NK-92 (cell line): ENCODE data around the gene ARHGAP8.

Experiments
- DNase-seq: peaks from one replicate; lab custom pipeline; 2025; ENCODE audit not compliant: unreplicated experiment; lab: John Stamatoyannopoulos, UW

ARHGAP8 gene

DNA sequence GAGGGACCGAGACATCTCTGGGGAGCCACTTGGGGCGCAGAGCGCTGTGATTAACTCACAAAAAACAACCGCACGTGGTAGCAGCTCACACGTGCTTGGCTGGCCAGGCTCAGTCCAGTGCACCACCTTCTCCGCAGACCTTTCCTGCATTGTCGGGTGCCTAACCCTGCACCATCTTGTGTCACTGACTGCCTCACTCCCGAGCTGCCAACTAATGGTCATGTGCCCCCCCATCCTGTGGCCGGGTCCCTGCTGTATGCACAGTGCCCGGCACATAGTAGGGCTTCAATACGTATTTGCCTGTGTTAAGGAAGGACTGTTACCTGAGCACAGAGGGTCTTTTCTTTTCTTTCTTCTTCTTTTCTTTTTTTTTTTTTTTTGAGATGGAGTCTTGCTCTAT lies 71.9 kb downstream of the ARHGAP8 start:
- no peak for DNase-seq

DNA sequence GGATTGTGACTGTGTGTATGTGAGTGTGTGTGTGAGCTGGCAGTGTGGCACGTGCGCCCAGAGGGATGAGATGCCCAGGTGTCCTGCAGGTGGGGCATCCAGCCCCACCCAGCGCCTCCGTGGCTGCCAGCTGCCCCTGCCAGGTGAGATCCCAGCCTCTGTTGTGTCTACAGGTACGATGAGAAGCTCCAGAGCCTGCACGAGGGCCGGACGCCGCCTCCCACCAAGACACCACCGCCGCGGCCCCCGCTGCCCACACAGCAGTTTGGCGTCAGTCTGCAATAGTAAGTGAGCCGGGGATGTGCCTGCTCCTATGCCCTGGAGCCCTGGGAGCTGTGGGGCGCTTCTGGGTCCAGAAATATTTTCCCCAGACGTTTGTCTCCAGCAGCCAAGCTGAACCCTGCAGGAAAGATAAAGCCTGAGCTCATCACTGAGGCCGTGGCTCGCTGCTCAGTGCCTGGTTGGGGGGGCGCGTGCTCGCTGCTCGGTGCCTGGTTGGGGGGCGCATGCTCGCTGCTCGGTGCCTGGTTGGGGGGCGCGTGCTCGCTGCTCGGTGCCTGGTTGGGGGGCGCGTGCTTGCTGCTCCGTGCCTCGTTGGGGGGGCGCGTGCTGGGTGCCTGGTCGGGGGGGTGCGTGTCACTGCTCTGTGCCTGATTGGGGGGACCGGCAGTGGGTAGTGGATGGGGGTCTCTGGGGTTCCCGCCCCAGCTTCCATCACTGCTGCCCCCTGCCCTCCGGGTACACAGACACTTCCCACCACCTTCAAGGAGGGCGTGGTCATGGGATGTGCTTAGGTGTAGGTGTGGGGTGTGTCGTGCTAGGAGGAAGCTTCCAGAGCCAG lies 73.2 kb downstream of the ARHGAP8 start:
- DNase-seq = no peak

DNA sequence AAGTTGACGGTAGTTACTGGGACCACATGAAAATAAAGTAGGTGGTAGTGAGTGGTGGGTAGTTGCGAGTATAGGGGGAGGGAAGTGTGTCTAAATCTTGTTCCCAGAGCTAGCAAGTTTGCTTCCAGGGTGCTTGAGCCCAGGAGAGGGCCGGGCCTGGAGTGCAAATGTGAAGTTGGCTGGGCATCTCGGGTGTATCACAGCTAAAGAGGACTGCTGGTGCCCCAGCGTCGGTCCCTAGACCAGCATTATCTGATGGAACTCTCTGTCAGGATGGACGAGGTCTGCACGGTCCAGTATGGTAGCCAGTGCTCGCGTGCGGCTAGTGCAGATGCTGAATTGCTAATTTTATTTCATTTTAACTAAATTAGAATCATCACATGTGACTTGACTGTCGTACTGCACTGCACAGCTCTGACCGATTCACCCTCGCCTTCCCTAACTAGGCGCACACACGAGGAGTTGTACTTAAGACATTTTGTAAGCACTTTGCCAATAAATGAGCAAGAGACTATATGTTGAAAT lies 75.4 kb downstream of the ARHGAP8 start:
- no peak for DNase-seq

DNA sequence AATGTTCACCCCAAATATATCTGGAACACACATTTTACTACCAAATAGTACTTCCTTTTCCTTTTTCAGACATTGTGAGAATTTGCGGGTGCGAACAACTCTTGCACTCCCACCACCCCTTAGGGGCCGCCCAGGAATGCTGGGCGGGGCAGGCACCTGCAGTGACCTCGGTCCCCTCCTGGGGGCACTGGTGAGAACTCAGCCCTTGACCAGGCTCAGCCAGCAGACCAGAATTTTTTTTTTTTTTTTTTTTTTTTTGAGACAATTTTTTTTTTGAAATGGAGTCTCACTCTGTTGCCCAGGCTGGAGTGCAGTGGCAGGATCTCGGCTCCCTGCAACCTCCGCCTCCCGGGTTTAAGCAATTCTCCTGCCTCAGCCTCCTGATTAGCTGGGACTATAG lies 75.8 kb downstream of the ARHGAP8 start:
- no peak for DNase-seq

DNA sequence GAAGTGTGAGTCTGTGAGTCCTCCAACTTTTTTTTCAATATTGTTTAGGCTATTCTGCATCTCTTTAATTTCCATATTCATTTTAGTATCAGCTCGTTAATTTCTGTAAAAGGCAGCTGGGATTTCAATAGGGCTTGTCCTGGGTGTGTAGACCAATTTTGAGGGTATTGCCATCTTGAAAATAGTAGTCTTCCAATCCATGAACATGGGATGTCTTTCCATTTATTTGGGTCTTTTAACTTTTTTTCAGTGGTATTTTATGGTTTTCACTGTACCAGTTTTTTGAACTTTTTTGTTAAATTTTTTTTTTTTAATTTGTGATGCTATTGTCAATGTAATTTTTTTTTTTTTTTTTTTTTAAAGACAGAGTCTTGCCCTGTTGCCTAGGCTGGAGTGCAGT lies 79.5 kb downstream of the ARHGAP8 start:
- DNase-seq = no peak

DNA sequence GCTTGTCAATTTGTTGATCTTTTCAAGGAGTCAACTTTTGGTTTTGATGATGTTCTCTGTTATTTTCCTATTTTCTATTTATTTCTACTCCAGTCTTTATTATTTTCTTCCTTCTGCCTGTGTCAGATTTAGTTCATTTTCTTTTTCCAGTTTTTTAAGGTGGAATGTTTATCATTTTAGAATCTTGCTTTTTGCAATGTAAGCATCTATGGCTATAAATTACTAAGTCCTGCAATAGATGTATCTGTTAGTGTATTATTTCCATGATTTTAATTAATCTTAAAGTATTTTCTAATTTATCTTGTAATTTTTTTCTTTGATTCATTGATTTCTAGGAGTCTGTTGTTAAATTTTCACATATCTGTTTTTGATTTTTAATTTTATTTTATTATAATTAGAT lies 81.7 kb downstream of the ARHGAP8 start:
- no peak for DNase-seq

DNA sequence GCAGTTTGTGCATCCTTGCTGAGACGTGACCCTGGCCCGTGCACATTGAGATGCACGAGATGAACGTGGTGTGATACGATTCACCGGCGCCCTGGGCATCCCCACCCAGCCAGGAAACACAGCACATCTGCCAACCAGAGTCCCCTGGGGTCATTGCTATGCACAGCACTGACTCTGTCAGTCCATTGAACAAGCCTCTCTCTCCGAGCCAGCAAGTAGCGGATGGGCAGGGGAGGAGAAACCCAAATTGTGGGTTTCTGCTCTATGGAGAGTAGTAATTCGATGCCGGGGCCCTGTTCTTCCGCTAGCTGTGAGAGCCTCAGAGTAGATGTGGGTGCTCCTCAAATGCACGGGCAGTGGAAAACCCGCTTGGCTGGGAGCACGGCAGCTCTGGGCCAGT lies 85.1 kb downstream of the ARHGAP8 start:
- no peak for DNase-seq

DNA sequence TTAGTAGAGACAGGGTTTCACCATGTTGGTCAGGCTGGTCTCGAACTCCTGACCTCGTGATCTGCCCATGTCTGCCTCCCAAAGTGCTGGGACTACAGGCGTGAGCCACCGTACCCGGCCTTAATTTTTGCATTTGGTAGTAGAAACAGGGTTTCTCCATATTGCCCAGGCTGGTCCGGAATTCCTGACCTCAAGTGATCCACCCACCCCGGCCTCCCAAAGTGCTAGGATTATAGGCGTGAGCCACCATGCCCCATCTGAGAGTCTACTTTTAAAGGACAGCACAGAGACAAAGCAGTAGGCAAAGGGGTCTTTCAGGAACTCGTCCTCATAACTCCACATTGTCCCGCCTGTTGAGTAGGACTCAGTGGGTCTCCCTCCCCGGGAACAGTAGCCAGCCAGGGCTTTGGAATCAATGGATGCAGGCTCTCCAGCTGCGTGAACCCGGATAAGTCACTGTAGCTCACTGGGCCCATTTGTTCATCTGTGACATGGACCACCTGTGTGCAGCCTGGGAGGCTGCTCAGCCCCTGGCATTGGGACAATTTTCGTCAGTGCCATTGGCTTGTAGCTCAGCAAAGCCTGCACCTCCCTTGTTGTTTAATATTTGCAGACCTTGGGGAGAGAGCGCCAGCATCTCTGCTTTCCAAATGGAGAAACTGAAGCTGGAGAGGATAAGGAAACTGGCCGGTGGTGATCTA lies 86.1 kb downstream of the ARHGAP8 start:
- DNase-seq = no peak

DNA sequence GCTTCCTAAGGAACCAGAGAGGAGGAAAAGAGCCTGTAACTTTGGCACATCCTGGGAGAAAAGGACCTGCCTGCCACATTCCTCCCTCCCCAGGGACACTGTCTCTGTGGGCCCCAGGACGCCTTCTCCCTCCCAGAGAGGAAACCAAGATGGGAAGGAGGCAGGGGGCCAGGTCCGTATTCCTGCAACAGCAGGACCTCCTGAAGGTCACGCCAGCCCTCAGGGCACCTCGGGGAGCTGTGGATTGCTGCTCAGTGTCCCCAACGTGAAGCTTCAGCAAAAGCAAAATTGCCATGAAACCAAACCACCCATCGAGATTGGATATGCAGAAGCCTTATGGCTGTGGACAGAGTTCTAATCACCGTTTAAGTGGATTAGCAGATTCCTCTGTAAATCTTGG lies 86.7 kb downstream of the ARHGAP8 start:
- no peak for DNase-seq

DNA sequence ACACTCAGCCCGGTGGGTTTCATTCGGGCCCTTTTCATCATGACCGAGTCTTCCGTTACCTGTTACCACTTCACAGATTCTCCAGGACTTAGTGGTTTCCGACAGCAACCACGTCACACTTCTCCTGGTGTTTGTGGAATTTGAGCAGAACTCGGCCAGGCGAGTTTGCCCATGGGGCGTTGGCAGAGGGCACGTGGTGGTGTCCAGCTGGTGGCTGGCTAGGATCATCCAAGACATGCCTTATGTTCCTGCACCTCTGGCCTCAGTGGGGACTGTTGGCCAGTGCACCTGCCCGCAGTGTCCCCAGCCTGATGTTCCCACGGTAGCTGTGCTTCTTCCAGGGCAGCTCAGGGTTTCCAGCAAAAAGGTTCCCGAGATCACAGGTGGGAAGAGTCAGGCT lies 87.3 kb downstream of the ARHGAP8 start:
- no peak for DNase-seq

DNA sequence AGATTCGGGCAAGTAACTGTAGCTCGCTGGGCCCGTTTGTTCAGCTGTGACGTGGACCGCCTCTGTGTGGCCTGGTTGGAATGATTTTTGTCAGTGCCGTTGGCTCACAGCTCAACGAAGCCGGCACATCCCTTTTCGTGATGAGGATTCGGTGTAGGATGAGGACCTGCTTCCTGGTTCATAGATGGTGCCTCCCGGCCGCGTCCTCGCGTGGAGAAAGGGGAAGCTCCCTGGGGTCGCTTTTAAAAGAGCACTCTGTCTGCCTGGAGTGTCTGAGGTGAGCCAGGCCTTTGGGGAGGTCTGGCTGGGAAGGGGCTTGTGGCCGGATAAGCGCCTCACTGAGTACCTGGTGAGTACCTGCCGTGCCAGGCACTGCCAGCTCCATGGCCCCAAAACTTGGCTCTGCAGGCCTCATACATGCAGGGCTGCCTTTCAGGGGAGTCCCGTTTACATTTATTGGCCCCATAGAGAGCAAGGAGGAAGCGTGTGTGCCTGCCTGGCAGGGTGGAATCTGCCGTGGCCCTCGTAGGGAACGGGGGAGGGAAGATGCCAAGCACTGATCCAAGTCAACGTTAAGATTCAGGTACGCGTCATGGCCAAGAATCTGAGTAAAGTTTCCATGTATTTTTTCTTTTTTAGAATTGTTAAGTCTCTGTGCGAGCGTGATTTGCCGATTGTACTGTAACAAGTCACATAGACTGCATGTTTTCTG lies 88.4 kb downstream of the ARHGAP8 start:
- no peak for DNase-seq

DNA sequence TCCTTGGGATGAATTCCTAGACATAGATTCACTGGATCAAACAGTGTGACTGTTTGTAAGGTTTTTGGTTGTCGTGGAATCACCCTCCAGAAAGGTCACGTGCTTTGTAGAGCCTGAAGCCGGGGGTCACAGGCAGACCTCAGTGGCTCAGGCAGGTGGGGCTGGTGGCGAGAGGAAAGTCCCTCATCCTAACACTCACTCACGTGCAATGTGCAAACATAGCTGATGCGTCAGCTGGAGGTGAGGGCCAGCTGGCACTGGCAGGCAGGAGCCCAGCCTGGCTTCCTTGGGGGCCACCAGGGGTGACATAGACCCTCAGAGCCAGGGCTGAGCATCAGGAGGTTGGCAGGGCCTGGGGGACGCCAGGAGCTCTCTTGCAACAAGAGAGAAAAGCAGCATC lies 90.0 kb downstream of the ARHGAP8 start:
- DNase-seq = no peak

DNA sequence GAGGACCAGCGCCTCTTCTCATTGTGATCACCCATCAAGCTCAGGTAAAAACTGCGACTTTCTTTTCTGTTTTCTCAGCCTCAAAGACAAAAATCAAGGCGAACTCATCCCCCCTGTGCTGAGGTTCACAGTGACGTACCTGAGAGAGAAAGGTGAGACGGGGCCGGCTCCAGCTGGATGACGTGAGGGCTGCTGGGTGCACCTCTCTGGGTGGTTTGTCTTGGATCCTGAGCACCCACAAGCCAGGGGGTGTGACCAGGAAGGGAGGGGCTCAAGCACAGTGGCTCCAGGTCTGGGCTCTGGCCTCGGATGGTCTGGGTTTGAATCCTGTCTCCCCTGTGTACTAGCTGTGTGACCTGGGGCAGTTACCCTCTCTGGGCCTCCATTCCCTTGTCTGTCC lies 92.8 kb downstream of the ARHGAP8 start:
- DNase-seq = no peak

DNA sequence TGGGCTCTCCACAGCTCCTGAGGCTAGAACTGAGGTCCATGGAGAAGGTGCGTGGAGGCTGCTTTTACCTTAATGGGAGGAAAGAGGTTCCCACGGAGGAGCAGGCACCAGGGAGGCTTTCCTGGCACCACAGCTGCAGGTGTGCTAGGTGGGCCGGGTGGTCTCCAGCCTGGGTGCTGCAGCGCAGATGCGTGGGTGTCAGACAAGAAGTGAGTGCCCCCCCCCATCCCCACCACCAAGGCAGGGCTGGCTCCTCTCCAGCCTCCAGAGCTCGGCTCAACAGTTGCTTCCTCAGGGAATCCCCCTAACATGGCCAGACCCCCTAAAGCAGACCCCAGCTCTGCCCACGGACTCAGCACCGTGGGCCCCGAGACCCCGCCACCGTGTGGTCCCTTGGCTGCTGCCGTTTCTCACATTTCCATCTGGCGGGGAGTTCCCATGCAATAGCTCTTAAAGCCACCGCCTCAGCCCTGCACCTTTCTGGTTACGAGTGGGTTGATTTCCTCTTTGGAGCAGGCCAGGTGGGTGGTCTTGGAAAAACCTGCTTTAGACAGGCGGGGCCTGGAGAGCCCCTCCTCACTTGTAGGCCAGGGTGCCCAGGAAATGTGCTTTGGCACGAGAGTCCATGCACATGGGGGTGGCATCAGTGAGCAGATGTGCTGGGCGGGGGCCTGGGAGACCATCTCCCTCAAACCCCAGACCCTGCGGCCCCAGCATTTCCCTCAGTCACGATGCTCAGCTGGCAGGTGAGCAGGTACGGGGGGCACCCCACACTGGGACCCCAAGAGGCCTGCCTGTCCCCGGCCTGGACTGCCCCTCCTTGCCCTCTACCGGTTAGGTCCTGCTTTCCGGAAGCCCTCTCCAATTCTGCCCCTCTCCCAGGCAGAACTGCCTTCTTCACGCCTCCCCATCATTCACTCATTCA lies 93.7 kb downstream of the ARHGAP8 start:
- no peak for DNase-seq

DNA sequence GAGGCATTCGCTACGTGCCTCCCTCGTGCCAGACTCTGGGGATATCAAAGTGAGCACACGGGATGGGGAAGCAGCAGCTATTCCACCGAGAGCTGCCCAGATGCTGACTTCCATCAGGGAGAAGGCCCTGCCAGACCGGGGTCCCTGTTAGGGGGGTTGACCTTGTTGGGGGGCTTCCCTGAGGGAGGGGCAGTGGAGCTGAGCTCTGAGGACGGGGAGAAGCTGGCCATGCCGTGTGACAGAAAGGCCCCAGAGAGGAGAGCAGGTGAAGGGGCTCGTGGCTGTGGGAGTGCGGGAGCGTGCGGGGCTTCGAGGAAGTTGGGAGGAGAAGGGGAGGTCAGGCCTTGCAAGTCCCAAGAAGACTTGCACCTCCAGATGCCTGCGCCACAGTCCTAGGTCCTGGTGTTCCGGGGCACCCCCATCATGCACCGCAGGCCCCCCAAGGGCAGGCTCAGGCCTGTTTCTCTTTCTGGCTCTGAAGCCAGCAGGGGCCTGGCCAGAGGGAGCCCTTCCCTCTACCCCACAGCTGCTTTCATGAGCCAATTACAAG lies 94.4 kb downstream of the ARHGAP8 start:
- DNase-seq = no peak

DNA sequence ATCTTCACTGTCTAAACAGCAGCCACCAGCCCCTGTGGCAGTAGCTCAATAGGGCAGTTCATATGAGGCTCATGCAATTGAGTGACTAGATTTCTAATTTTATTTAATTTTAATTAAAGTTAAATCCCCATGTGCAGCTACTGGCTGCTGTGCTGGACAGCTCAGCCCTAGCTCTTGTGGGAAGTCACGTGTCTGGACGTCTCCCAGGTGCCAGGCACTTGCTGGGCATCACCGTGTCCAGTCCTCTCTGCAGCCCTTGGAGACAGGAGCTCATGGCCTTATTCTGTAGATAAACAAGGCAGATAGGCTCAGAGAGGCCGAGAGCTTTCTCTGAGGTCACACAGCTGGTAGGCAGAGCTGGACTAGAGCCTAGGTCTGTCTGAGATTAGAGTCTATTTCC lies 95.0 kb downstream of the ARHGAP8 start:
- no peak for DNase-seq

DNA sequence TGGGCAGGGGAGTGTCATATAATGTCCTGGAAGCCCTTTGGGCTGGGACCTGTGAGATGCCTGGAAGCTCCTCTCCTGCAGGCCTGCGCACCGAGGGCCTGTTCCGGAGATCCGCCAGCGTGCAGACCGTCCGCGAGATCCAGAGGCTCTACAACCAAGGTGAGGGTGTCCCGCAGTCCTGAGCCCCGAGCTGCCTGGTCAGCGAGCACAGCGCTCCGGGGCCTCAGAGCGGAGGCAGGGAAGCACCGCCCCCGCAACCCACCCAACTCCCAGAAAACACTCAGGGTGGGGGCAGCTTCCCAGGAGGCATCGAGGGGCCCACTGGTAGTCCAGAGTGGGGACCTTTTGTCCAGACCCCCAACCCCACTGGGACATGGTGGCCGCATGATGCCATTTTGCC lies 95.5 kb downstream of the ARHGAP8 start:
- DNase-seq = no peak

DNA sequence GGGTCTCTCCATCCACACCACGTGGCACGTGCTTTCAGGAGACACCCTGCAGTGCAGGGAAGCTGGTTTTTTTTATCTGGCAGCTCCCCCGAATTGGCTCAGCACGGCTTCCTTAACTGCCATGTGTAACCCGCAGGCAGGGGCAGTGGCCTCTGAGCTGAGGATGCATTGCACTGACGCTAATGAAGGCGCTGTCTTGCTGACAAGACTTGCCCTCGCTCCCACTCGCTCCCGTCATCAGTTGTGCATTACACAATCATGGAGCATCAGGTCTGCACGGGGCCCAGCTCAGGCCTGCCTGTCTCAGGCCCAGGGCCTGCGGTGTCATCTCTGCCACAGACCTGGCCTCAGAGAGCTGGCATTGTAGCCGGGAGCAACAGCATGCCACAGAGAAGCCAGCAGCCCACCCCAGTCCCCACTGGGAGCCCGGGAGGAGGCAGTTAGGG lies 95.9 kb downstream of the ARHGAP8 start:
- DNase-seq = no peak

DNA sequence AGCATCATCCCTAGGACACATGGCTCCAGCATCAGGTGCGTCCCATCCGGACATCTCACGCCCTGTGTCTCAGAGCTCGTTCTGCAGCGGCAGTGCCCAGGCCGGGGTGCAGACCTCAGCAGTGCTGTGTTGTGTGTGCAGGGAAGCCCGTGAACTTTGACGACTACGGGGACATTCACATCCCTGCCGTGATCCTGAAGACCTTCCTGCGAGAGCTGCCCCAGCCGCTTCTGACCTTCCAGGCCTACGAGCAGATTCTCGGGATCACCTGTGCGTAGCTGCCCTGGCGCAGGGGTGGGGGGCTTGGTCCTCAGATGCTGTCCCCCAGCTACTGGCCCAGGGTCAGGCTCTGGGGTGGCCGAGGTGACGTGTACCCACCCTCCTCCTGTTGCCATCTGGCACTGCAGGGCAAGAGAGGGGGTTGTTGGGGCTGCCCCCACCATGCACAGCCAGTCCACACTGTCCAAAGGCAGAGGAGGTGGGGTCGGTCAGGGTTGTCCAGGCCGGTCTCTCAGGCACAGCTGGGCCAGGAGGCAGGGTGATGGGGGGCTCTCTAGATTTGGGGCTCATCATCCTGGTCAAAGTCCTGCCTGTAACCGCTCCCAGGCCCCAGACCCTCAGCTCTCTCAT lies 96.5 kb downstream of the ARHGAP8 start:
- no peak for DNase-seq

DNA sequence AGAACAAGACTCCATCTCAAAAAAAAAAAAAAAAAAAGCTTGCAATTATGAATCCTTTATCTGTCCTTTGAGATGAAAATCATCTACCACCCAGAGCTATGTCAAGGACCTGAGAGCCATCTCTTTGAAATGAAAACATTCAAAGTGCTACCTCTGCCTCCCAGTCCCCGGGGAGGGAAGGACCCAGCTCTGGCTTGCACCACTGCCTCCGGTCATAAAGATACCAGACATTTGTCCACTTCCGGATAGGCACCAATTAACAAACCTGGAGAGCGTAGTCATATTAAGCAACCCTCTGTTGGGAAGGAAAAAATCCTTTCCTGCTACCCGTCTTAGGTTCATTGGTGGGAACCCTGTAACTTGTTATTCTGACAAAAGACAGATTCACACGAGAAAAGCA lies 98.6 kb downstream of the ARHGAP8 start:
- DNase-seq = no peak
